GM12892 (cell line): ENCODE measurements around the gene TUSC2.

Experiments
- DNase-seq: peaks from one replicate; pipeline ENCODE4 v3.0.0; 2011; ENCODE audit not compliant: insufficient read length
- FAIRE-seq: peaks from 2 replicates; lab custom pipeline; 2011; peaks lifted over from hg19 to GRCh38; lab: Jason Lieb, UNC
- POLR2A ChIP-seq: IDR thresholded peaks from 2 replicates; pipeline ENCODE4 v1.6.1; 2011; ENCODE audit warnings: low read depth, low read length, control low read depth
- POLR2AphosphoS5 ChIP-seq: IDR thresholded peaks from 2 replicates; pipeline ENCODE4 v1.6.1; 2011; ENCODE audit warnings: low read depth, low read length, control low read depth
- TAF1 ChIP-seq: IDR thresholded peaks from 2 replicates; pipeline ENCODE4 v1.6.1; 2011; ENCODE audit warnings: low read depth, mild to moderate bottlenecking, control low read depth, low read length, borderline replicate concordance

Gene TUSC2

GRCh38 chr3:50365080-50365841 lies 37.2 kb upstream of the TUSC2 start:
- TF ChIP-seq POLR2AphosphoS5 (no peak), POLR2A (no peak), TAF1 (no peak)
- FAIRE-seq = peak; percentile 94
- DNase-seq = peak; percentile 96

- FAIRE-seq (no peak), DNase-seq (no peak)
- no peak for TF ChIP-seq POLR2AphosphoS5
- TF ChIP-seq POLR2A = no peak
- TF ChIP-seq TAF1 = no peak
Observed at GRCh38 chr3:50364573-50365079, 36.6 kb upstream of the TUSC2 start.

- no peak for DNase-seq
- peak; percentile 9 for FAIRE-seq
- TF ChIP-seq TAF1 (no peak), POLR2A (no peak), POLR2AphosphoS5 (no peak)
Observed at GRCh38 chr3:50359760-50360110, 31.7 kb upstream of the TUSC2 start.

- peak; percentile 99 for FAIRE-seq
Observed at GRCh38 chr3:50358911-50359759, 31.1 kb upstream of the TUSC2 start, which contains the start of gene TMEM115. TMEM115 (minus strand) TSS chr3:50359521; CDS start chr3:50359063, 458 bp downstream.

GRCh38 chr3:50358355-50358910 lies 30.4 kb upstream of the TUSC2 start:
- TF ChIP-seq TAF1 (no peak), POLR2A (no peak), POLR2AphosphoS5 (no peak)
- DNase-seq (no peak), FAIRE-seq (no peak)

More at GRCh38 chr3:50358911-50359759, 31.1 kb upstream of the TUSC2 start, which contains the start of gene TMEM115:
- TF ChIP-seq TAF1 (no peak), POLR2AphosphoS5 (peak; percentile 65; the same call in 1 of the 2 replicates), POLR2A (peak; percentile 73; the same call in 1 of the 2 replicates)
- peak; percentile 99 for DNase-seq

GRCh38 chr3:50357481-50357880 lies 29.5 kb upstream of the TUSC2 start:
- no peak for FAIRE-seq
- DNase-seq = no peak
- TF ChIP-seq POLR2A (no peak), POLR2AphosphoS5 (no peak), TAF1 (no peak)

- FAIRE-seq (no peak), DNase-seq (no peak)
- TF ChIP-seq POLR2A (0 out of 2 replicates have a peak, but pooled peaks have one; percentile 2), POLR2AphosphoS5 (no peak)
Observed at GRCh38 chr3:50356553-50356952, 28.5 kb upstream of the TUSC2 start.

GRCh38 chr3:50355829-50356552 lies 28.0 kb upstream of the TUSC2 start:
- TF ChIP-seq POLR2A (peak; percentile 5; the same call in 1 of the 2 replicates), TAF1 (no peak), POLR2AphosphoS5 (no peak)
- FAIRE-seq (no peak), DNase-seq (no peak)

GRCh38 chr3:50354850-50355249 lies 26.8 kb upstream of the TUSC2 start:
- DNase-seq = no peak
- no peak for TF ChIP-seq POLR2AphosphoS5
- no peak for TF ChIP-seq TAF1
- 0 out of 2 replicates have a peak, but pooled peaks have one; percentile 4 for TF ChIP-seq POLR2A
- FAIRE-seq = no peak

GRCh38 chr3:50354186-50354764 lies 26.3 kb upstream of the TUSC2 start:
- DNase-seq (no peak), FAIRE-seq (no peak)
- TF ChIP-seq POLR2AphosphoS5 (no peak), POLR2A (no peak), TAF1 (no peak)
